ENCODE measurements around the gene CACNA1C. TPM values are rescaled to one million over a fixed set of nuclear protein-coding genes. Genes with fewer than 3 reads are reported as not detected.
A peak's percentile ranks its signal among the peaks of the same experiment; 100 is the strongest.

The CACNA1C gene
- total RNA-seq, 2 donors from 2014 or later: 70.0 to 127 TPM

- H3K4me1 ChIP-seq (ENCODE audit: control insufficient read depth in 1 of 2, low read depth in 2 of 2): peaks cover 30 to 98% of the 10 kb centered on the region in 2 donors
- no peaks in the 10 kb centered on the region for H3K9me3 ChIP-seq
- ATAC-seq (ENCODE audit: insufficient number of reproducible peaks, low FRiP score, low read depth): no peak
- H3K27me3 ChIP-seq (replicated peaks; ENCODE audit: insufficient read depth): no peaks in the 10 kb centered on the region
- no peak for DNase-seq (ENCODE audit: low spot score)
- TF ChIP-seq CTCF (IDR thresholded peaks at IDR 0.05): no peak
- no peak overlapping the region for H3K4me3 ChIP-seq
- H3K27ac ChIP-seq: no peak overlapping the region
- H3K36me3 ChIP-seq: no peaks in the 10 kb centered on the region
Observed at GRCh38 chr12:2150833-2151232, 98.0 kb downstream of the CACNA1C start.

GRCh38 chr12:2151391-2151790 is 98.6 kb downstream of the CACNA1C start:
- Histone ChIP-seq H3K9me3 (no peaks in the 10 kb centered on the region), H3K4me3 (no peak overlapping the region), H3K36me3 (no peaks in the 10 kb centered on the region), H3K27me3 (replicated peaks; ENCODE audit: insufficient read depth) (no peaks in the 10 kb centered on the region), H3K4me1 (ENCODE audit: control insufficient read depth in 1 of 2, low read depth in 2 of 2) (peaks cover 25 to 95% of the 10 kb centered on the region in 2 donors), H3K27ac (no peak overlapping the region)
- no peak for TF ChIP-seq CTCF (IDR thresholded peaks at IDR 0.05)
- ATAC-seq (ENCODE audit: insufficient number of reproducible peaks, low FRiP score, low read depth) (no peak), DNase-seq (ENCODE audit: low spot score) (no peak)

GRCh38 chr12:2152134-2152533 is 99.3 kb downstream of the CACNA1C start:
- no peak overlapping the region for H3K27ac ChIP-seq
- no peak for TF ChIP-seq CTCF (IDR thresholded peaks at IDR 0.05)
- no peaks in the 10 kb centered on the region for H3K27me3 ChIP-seq (replicated peaks; ENCODE audit: insufficient read depth)
- H3K4me3 ChIP-seq: no peak overlapping the region
- no peaks in the 10 kb centered on the region for H3K9me3 ChIP-seq
- H3K4me1 ChIP-seq (ENCODE audit: control insufficient read depth in 1 of 2, low read depth in 2 of 2): peaks cover 18 to 87% of the 10 kb centered on the region in 2 donors
- DNase-seq (ENCODE audit: low spot score) (no peak), ATAC-seq (ENCODE audit: insufficient number of reproducible peaks, low FRiP score, low read depth) (no peak)
- no peaks in the 10 kb centered on the region for H3K36me3 ChIP-seq

GRCh38 chr12:2154050-2154449 is 101.3 kb downstream of the CACNA1C start:
- peak overlapping the region; percentile 55 to 64 for H3K27ac ChIP-seq
- no peaks in the 10 kb centered on the region for H3K27me3 ChIP-seq (replicated peaks; ENCODE audit: insufficient read depth)

GRCh38 chr12:2154521-2154920 is 101.7 kb downstream of the CACNA1C start:
- ATAC-seq (ENCODE audit: insufficient number of reproducible peaks, low FRiP score, low read depth): no peak
- H3K36me3 ChIP-seq: no peaks in the 10 kb centered on the region
- H3K4me1 ChIP-seq (ENCODE audit: control insufficient read depth in 1 of 2, low read depth in 2 of 2): peaks cover 17 to 66% of the 10 kb centered on the region in 2 donors
- H3K27me3 ChIP-seq (replicated peaks; ENCODE audit: insufficient read depth): no peaks in the 10 kb centered on the region
- H3K27ac ChIP-seq: peak overlapping the region; percentile 55 to 64
- DNase-seq (ENCODE audit: low spot score): no peak
- no peaks in the 10 kb centered on the region for H3K9me3 ChIP-seq
- no peak overlapping the region for H3K4me3 ChIP-seq
- TF ChIP-seq CTCF (IDR thresholded peaks at IDR 0.05): no peak

More at GRCh38 chr12:2154050-2154449, 101.3 kb downstream of the CACNA1C start:
- no peak overlapping the region for H3K4me3 ChIP-seq
- peaks cover 18 to 70% of the 10 kb centered on the region in 2 donors for H3K4me1 ChIP-seq (ENCODE audit: control insufficient read depth in 1 of 2, low read depth in 2 of 2)
- no peaks in the 10 kb centered on the region for H3K36me3 ChIP-seq
- no peak for DNase-seq (ENCODE audit: low spot score)
- no peak for ATAC-seq (ENCODE audit: insufficient number of reproducible peaks, low FRiP score, low read depth)
- H3K9me3 ChIP-seq: no peaks in the 10 kb centered on the region
- TF ChIP-seq CTCF (IDR thresholded peaks at IDR 0.05): no peak

Data from thoracic aorta (tissue), 2 donors.